ENCODE data around the gene GRID1. TPM values are rescaled to one million over a fixed set of nuclear protein-coding genes. Genes with fewer than 3 reads are reported as not detected.

GRID1 gene
- total RNA-seq, 1 experiment from 2014 or later, result 5.6 TPM

DNA sequence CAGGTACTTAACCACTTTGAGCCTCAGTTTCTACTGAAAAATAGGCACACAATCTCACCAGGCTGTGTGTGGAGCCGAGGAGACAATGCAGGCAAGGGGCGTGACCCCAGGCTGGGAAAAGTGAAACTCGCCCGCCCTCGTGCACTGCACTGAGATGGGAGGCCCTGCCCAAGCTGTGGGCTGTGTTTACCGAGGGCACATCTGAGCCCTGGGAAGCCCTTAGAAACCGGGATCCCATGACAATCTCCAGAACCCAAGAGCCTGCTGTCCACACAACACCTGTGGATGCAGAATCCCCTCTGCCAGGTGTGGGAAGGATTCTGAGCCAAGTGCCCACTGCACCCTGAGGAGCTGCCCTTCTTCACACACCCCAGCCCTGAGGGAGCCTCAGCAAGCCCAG is 198.3 kb downstream of the GRID1 start:
- DNase-seq (ENCODE audit: low read depth, low spot score) (no peak), ATAC-seq (no peak)
- ChIA-PET RAD21 (ENCODE audit: low non-redundant PET in 1 of 2, low total read pairs in 2 of 2, uncharacterized antibody in 2 of 2, unreplicated experiment in 2 of 2) (no interaction called here), CTCF (no interaction called here), POLR2A (no interaction called here)
- H3K9me3 ChIP-seq (ENCODE audit: control insufficient read depth in 1 of 2, insufficient read depth in 1 of 2, low read depth in 1 of 2, low read length in 2 of 2), result no peaks in the 10 kb centered on the region
- intact Hi-C loops (cut with micrococcal nuclease), result no loop called here
- no peak overlapping the region for H3K4me2 ChIP-seq (ENCODE audit: low read length)
- no peak overlapping the region for H2AFZ ChIP-seq (ENCODE audit: low read depth, low read length, poor library complexity, severe bottlenecking)
- TF ChIP-seq ATF3 (IDR thresholded peaks at IDR 0.05) (no peak), ZBTB33 (IDR thresholded peaks at IDR 0.05; ENCODE audit: extremely low read depth, insufficient replicate concordance, low read length) (no peak), POLR2A (IDR thresholded peaks at IDR 0.05; ENCODE audit: borderline replicate concordance, extremely low read depth, insufficient read depth, insufficient read length) (no peak), SRF (IDR thresholded peaks at IDR 0.05; ENCODE audit: low read depth) (no peak), TCF7L2 (IDR thresholded peaks at IDR 0.05; ENCODE audit: borderline replicate concordance, extremely low read depth, insufficient read depth, insufficient read length) (no peak), ZFX (IDR thresholded peaks at IDR 0.05) (no peak), EGR1 (IDR thresholded peaks at IDR 0.05; ENCODE audit: low read depth) (no peak), EZH2phosphoT487 (IDR thresholded peaks at IDR 0.05; ENCODE audit: borderline replicate concordance) (no peak)
- TF ChIP-seq, protein P1, sequence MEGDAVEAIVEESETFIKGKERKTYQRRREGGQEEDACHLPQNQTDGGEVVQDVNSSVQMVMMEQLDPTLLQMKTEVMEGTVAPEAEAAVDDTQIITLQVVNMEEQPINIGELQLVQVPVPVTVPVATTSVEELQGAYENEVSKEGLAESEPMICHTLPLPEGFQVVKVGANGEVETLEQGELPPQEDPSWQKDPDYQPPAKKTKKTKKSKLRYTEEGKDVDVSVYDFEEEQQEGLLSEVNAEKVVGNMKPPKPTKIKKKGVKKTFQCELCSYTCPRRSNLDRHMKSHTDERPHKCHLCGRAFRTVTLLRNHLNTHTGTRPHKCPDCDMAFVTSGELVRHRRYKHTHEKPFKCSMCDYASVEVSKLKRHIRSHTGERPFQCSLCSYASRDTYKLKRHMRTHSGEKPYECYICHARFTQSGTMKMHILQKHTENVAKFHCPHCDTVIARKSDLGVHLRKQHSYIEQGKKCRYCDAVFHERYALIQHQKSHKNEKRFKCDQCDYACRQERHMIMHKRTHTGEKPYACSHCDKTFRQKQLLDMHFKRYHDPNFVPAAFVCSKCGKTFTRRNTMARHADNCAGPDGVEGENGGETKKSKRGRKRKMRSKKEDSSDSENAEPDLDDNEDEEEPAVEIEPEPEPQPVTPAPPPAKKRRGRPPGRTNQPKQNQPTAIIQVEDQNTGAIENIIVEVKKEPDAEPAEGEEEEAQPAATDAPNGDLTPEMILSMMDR (IDR thresholded peaks at IDR 0.05 in 2 of 3, conservative IDR thresholded peaks at IDR 0.05 in 1 of 3; ENCODE audit: borderline replicate concordance in 1 of 3, insufficient read depth in 1 of 3, low read depth in 2 of 3, low read length in 2 of 3), result no peak
- H3K9ac ChIP-seq (ENCODE audit: low read length), result no peak overlapping the region
- no peaks in the 10 kb centered on the region for H4K20me1 ChIP-seq (ENCODE audit: insufficient read depth)
- no peaks in the 10 kb centered on the region for H3K27me3 ChIP-seq (ENCODE audit: insufficient read depth, low read length)
- no peaks in the 10 kb centered on the region for H3K36me3 ChIP-seq (ENCODE audit: control insufficient read depth in 1 of 2, insufficient read depth in 2 of 2, low read length in 2 of 2)
- no TSS peak for BruUV-seq (replicated peaks)
- H3K4me1 ChIP-seq (ENCODE audit: control insufficient read depth in 1 of 2, insufficient read depth in 2 of 2, low read length in 2 of 2), result peaks cover 0 to 7% of the 10 kb centered on the region in 2 experiments; a peak in 1 of 4 replicates
- H3K27ac ChIP-seq (ENCODE audit: low read depth, low read length), result no peak overlapping the region
- H3K79me2 ChIP-seq (ENCODE audit: insufficient read depth, low read length), result no peaks in the 10 kb centered on the region
- H3K9me2 ChIP-seq (ENCODE audit: insufficient read depth), result no peaks in the 10 kb centered on the region
- no peak overlapping the region for H3K4me3 ChIP-seq (replicated peaks in 1 of 2; ENCODE audit: low read depth in 1 of 2, low read length in 2 of 2)

Measured in HCT116 (cell line).